Measurements from ENCODE around the gene PRDM16. TPM values are rescaled to one million over a fixed set of nuclear protein-coding genes. Genes with fewer than 3 reads are reported as not detected.

PRDM16 gene
- total and polyA plus RNA-seq, 4 donors: 0.05 to 0.67 (median 0.19) TPM

GRCh38 chr1:3211582-3212375 lies 142.8 kb downstream of the PRDM16 start:
- TF ChIP-seq RXRA (IDR thresholded peaks at IDR 0.05) (no peak), SP1 (IDR thresholded peaks at IDR 0.05) (no peak), FOXA1 (IDR thresholded peaks at IDR 0.05) (no peak), FOXA2 (IDR thresholded peaks at IDR 0.05) (no peak), GABPA (IDR thresholded peaks at IDR 0.05 in 1 of 2, conservative IDR thresholded peaks at IDR 0.05 in 1 of 2) (no peak), REST (IDR thresholded peaks at IDR 0.05) (no peak), HNF4A (conservative IDR thresholded peaks at IDR 0.05) (no peak), YY1 (IDR thresholded peaks at IDR 0.05) (no peak)
- no peak overlapping the region for H3K27ac ChIP-seq (ENCODE audit: low read depth in 1 of 2, low read length in 2 of 2)
- H3K4me3 ChIP-seq (ENCODE audit: low read depth in 1 of 3, low read length in 3 of 3): no peak overlapping the region
- H3K9ac ChIP-seq (ENCODE audit: low read depth in 1 of 2, low read length in 2 of 2): no peak overlapping the region
- 95% methylated on average over 47 of the region's 47 CpGs for WGBS
- no peaks in the 10 kb centered on the region for H3K9me3 ChIP-seq (ENCODE audit: control insufficient read depth in 4 of 4, low read length in 3 of 4)
- H3K27me3 ChIP-seq (ENCODE audit: control insufficient read depth in 4 of 4, insufficient read depth in 4 of 4, low read length in 3 of 4): no peaks in the 10 kb centered on the region
- DNase-seq (ENCODE audit: low spot score): no peak
- no peaks in the 10 kb centered on the region for H3K4me1 ChIP-seq (ENCODE audit: control insufficient read depth in 4 of 4, insufficient read depth in 4 of 4, low read length in 3 of 4)
- H3K36me3 ChIP-seq (ENCODE audit: control insufficient read depth in 4 of 4, insufficient read depth in 3 of 4, low read depth in 1 of 4, low read length in 3 of 4): no peaks in the 10 kb centered on the region

- WGBS: 94% methylated on average over 34 of the region's 34 CpGs
- no peaks in the 10 kb centered on the region for H3K4me1 ChIP-seq (ENCODE audit: control insufficient read depth in 4 of 4, insufficient read depth in 4 of 4, low read length in 3 of 4)
- TF ChIP-seq CTCF (IDR thresholded peaks at IDR 0.05; ENCODE audit: low read depth, low read length, missing input control) (no peak), HNF4A (conservative IDR thresholded peaks at IDR 0.05) (no peak), JUND (IDR thresholded peaks at IDR 0.05) (no peak), NR2F2 (IDR thresholded peaks at IDR 0.05) (no peak), RXRA (IDR thresholded peaks at IDR 0.05) (no peak), TAF1 (conservative IDR thresholded peaks at IDR 0.05) (no peak), GABPA (IDR thresholded peaks at IDR 0.05 in 1 of 2, conservative IDR thresholded peaks at IDR 0.05 in 1 of 2) (no peak), RAD21 (IDR thresholded peaks at IDR 0.05) (no peak)
- H3K27ac ChIP-seq (ENCODE audit: low read depth in 1 of 2, low read length in 2 of 2): no peak overlapping the region
- H3K27me3 ChIP-seq (ENCODE audit: control insufficient read depth in 4 of 4, insufficient read depth in 4 of 4, low read length in 3 of 4): no peaks in the 10 kb centered on the region
- H3K36me3 ChIP-seq (ENCODE audit: control insufficient read depth in 4 of 4, insufficient read depth in 3 of 4, low read depth in 1 of 4, low read length in 3 of 4): no peaks in the 10 kb centered on the region
- no peaks in the 10 kb centered on the region for H3K9me3 ChIP-seq (ENCODE audit: control insufficient read depth in 4 of 4, low read length in 3 of 4)
- no peak overlapping the region for H3K4me3 ChIP-seq (ENCODE audit: low read depth in 1 of 3, low read length in 3 of 3)
- no peak overlapping the region for H3K9ac ChIP-seq (ENCODE audit: low read depth in 1 of 2, low read length in 2 of 2)
- DNase-seq (ENCODE audit: low spot score): no peak
Observed at GRCh38 chr1:3212453-3213355, 143.7 kb downstream of the PRDM16 start.
